Measurements from ENCODE around the gene C1orf159.

- TF ChIP-seq CTCF (IDR thresholded peaks at IDR 0.05; ENCODE audit: low read depth, low read length) (no peak), POLR2A (IDR thresholded peaks at IDR 0.05; ENCODE audit: extremely low read depth, insufficient read length) (no peak), MAX (IDR thresholded peaks at IDR 0.05; ENCODE audit: low read depth, low read length) (no peak)
Measured at GRCh38 chr1:1073743-1074587, 41.9 kb downstream of the C1orf159 start, which contains the start of gene RNF223.
